ENCODE measurements around the gene ADCY9. TPM values are rescaled to one million over a fixed set of nuclear protein-coding genes. Genes with fewer than 3 reads are reported as not detected.
"Not testable (repeated sequence)": the region's sequence is repeated elsewhere in the genome, so short reads cannot be mapped to it uniquely, and the experiment has no call there.

ADCY9 gene
- total RNA-seq, 1 experiment from 2014 or later: 7.1 TPM

GRCh38 chr16:4158143-4159093 lies 42.2 kb upstream of the ADCY9 start:
- Mint-ChIP-seq H3K4me3 (ENCODE audit: low read depth, unreplicated experiment) (no peak overlapping the region), H3K4me1 (ENCODE audit: low read depth, unreplicated experiment) (no peaks in the 10 kb centered on the region), H3K9me3 (ENCODE audit: low read depth, unreplicated experiment) (no peaks in the 10 kb centered on the region), H3K36me3 (ENCODE audit: insufficient read depth, unreplicated experiment) (no peaks in the 10 kb centered on the region), H3K27me3 (ENCODE audit: unreplicated experiment) (peaks cover 30% of the 10 kb centered on the region), H3K27ac (ENCODE audit: unreplicated experiment) (no peak overlapping the region)
- CTCF ChIA-PET: interaction anchor here (0.6 to 1.2 kb wide), 2 partner anchors 10 to 31 kb away, joined by 3 read pairs; no protein-coding TSS in a partner anchor
- no TSS peak for BruUV-seq (replicated peaks)
- no peak for DNase-seq
- intact Hi-C loops (cut with micrococcal nuclease; ENCODE audit: unreplicated experiment): no loop called here
- no peak for TF ChIP-seq CTCF (IDR thresholded peaks at IDR 0.05; ENCODE audit: unreplicated experiment)

DNA sequence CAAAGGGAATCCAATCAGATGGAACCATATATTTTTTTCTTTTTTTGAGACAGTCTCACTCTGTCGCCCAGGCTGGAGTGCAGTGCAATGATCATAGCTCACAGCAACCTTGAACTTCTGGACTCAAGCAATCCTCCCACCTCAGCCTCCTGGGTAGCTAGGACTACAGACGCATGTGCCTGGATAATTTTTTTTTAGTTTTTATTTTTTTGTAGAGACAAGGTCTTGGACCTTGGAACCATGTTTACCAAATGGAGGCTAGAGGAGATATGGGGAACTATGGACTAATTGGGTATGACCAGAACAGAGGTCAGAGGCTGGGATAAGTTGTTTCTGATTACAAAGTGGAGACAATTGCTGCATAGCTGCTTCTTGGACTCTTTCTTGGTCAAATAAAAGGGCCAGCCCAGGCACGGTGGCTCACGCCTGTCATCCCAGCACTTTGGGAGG lies 41.2 kb upstream of the ADCY9 start:
- DNase-seq: no peak
- no TSS peak for BruUV-seq (replicated peaks)
- Mint-ChIP-seq H3K27ac (ENCODE audit: unreplicated experiment) (no peak overlapping the region), H3K27me3 (ENCODE audit: unreplicated experiment) (peaks cover 30% of the 10 kb centered on the region), H3K4me1 (ENCODE audit: low read depth, unreplicated experiment) (no peaks in the 10 kb centered on the region), H3K36me3 (ENCODE audit: insufficient read depth, unreplicated experiment) (no peaks in the 10 kb centered on the region), H3K4me3 (ENCODE audit: low read depth, unreplicated experiment) (no peak overlapping the region), H3K9me3 (ENCODE audit: low read depth, unreplicated experiment) (no peaks in the 10 kb centered on the region)
- no peak for TF ChIP-seq CTCF (IDR thresholded peaks at IDR 0.05; ENCODE audit: unreplicated experiment)
- CTCF ChIA-PET: interaction anchor here (1.2 kb wide), 1 partner anchor 9 kb away, joined by 3 read pairs; no protein-coding TSS in a partner anchor
- intact Hi-C loops (cut with micrococcal nuclease; ENCODE audit: unreplicated experiment): no loop called here

GRCh38 chr16:4156503-4156902 lies 40.3 kb upstream of the ADCY9 start:
- BruUV-seq (replicated peaks); CTCF ChIA-PET; DNase-seq; H3K4me1 Mint-ChIP-seq (ENCODE audit: low read depth, unreplicated experiment); intact Hi-C loops (cut with micrococcal nuclease; ENCODE audit: unreplicated experiment); H3K36me3 Mint-ChIP-seq (ENCODE audit: insufficient read depth, unreplicated experiment); H3K27ac Mint-ChIP-seq (ENCODE audit: unreplicated experiment); H3K9me3 Mint-ChIP-seq (ENCODE audit: low read depth, unreplicated experiment); H3K4me3 Mint-ChIP-seq (ENCODE audit: low read depth, unreplicated experiment): not testable (repeated sequence)
- H3K27me3 Mint-ChIP-seq (ENCODE audit: unreplicated experiment): peaks cover 30% of the 10 kb centered on the region

DNA sequence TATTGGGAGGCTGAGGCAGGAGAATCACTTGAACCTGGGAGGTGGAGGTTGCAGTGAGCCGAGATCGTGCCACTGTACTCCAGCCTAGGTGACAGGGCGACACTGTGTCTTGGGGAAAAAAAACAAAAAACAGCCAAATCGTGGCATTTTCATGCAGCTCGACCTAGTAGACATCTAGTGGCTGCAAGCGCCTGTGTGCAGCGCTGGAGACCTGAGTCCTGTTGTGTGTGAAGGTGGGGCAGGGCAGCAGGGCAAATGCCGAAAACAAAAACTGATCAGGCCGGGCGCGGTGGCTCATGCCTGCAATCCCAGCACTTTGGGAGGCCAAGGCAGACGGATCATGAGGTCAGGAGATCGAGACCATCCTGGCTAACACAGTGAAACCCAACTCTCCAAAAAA lies 37.1 kb upstream of the ADCY9 start:
- CTCF ChIA-PET; DNase-seq; H3K27ac Mint-ChIP-seq (ENCODE audit: unreplicated experiment); H3K36me3 Mint-ChIP-seq (ENCODE audit: insufficient read depth, unreplicated experiment); intact Hi-C loops (cut with micrococcal nuclease; ENCODE audit: unreplicated experiment); H3K4me1 Mint-ChIP-seq (ENCODE audit: low read depth, unreplicated experiment); H3K4me3 Mint-ChIP-seq (ENCODE audit: low read depth, unreplicated experiment); H3K9me3 Mint-ChIP-seq (ENCODE audit: low read depth, unreplicated experiment); BruUV-seq (replicated peaks): not testable (repeated sequence)
- peaks cover 11% of the 10 kb centered on the region for H3K27me3 Mint-ChIP-seq (ENCODE audit: unreplicated experiment)

GRCh38 chr16:4152267-4152666 lies 36.0 kb upstream of the ADCY9 start:
- Mint-ChIP-seq H3K36me3 (ENCODE audit: insufficient read depth, unreplicated experiment) (no peaks in the 10 kb centered on the region), H3K4me1 (ENCODE audit: low read depth, unreplicated experiment) (no peaks in the 10 kb centered on the region), H3K27me3 (ENCODE audit: unreplicated experiment) (peaks cover under 1% of the 10 kb centered on the region), H3K4me3 (ENCODE audit: low read depth, unreplicated experiment) (no peak overlapping the region), H3K27ac (ENCODE audit: unreplicated experiment) (no peak overlapping the region), H3K9me3 (ENCODE audit: low read depth, unreplicated experiment) (no peaks in the 10 kb centered on the region)
- TF ChIP-seq CTCF (IDR thresholded peaks at IDR 0.05; ENCODE audit: unreplicated experiment): no peak
- BruUV-seq (replicated peaks): no TSS peak
- intact Hi-C loops (cut with micrococcal nuclease; ENCODE audit: unreplicated experiment): no loop called here
- DNase-seq: no peak
- CTCF ChIA-PET: no interaction called here
